H1 (cell line): ENCODE data around the gene ADTRP.

Experiments used
- ATF2 ChIP-seq: IDR thresholded peaks from 2 replicates; pipeline ENCODE4 v1.6.1; 2012; ENCODE audit warnings: low read length, inconsistent platforms
- CTCF ChIP-seq, 3 experiments: IDR thresholded peaks; 1 replicate in 2 of 3; 2 replicates in 1 of 3; pipeline versions ENCODE4 v1.5.1 to v1.6.1; 2011; ENCODE audit warnings: low read length in 3 of 3, mild to moderate bottlenecking in 3 of 3, inconsistent platforms in 2 of 3, low read depth in 1 of 3, moderate library complexity in 1 of 3; ENCODE audit not compliant: insufficient read depth in 1 of 3; ENCODE audit errors: control extremely low read depth in 1 of 3
- EGR1 ChIP-seq: IDR thresholded peaks from 2 replicates; pipeline ENCODE4 v1.6.1; 2011; ENCODE audit warnings: low read depth, low read length, borderline replicate concordance
- EP300 ChIP-seq, 2 experiments: IDR thresholded peaks; 1 replicate in 1 of 2; 2 replicates in 1 of 2; pipeline ENCODE4 v1.6.1; 2011 to 2012; ENCODE audit warnings: low read depth in 2 of 2, low read length in 2 of 2, mild to moderate bottlenecking in 2 of 2, borderline replicate concordance in 1 of 2, inconsistent platforms in 1 of 2, moderate library complexity in 1 of 2
- EZH2 ChIP-seq: fragments of 200-600 bp; sonication (generic); IDR thresholded peaks from 2 replicates; pipeline ENCODE4 v1.7.1; 2012; ENCODE audit warnings: low read depth, mild to moderate bottlenecking, moderate library complexity, low read length, inconsistent platforms; ENCODE audit not compliant: severe bottlenecking
- GABPA ChIP-seq: IDR thresholded peaks from 2 replicates; pipeline ENCODE4 v1.6.1; 2011; ENCODE audit warnings: mild to moderate bottlenecking, low read length, moderate library complexity, borderline replicate concordance; ENCODE audit not compliant: insufficient read depth
- GTF2F1 ChIP-seq: IDR thresholded peaks from 2 replicates; pipeline ENCODE4 v1.6.1; 2012; ENCODE audit warnings: low read depth, low read length, improper control_type of control experiment, borderline replicate concordance
- HDAC2 ChIP-seq, 2 experiments: fragments of 300-600 bp in 1 of 2; sonication (generic) in 1 of 2; IDR thresholded peaks; 2 replicates each; pipeline ENCODE4 v1.6.1; 2011 to 2012; ENCODE audit warnings: low read depth in 2 of 2, low read length in 2 of 2, mild to moderate bottlenecking in 2 of 2, moderate library complexity in 2 of 2, borderline replicate concordance in 1 of 2, inconsistent platforms in 1 of 2
- POLR2A ChIP-seq, 2 experiments: IDR thresholded peaks; 1 replicate in 1 of 2; 2 replicates in 1 of 2; pipeline ENCODE4 v1.6.1; 2011; ENCODE audit warnings: low read depth in 2 of 2, low read length in 2 of 2, mild to moderate bottlenecking in 2 of 2; ENCODE audit errors: control extremely low read depth in 1 of 2
- RAD21 ChIP-seq, 2 experiments: IDR thresholded peaks in 1 of 2; conservative IDR thresholded peaks in 1 of 2; 2 replicates each; pipeline ENCODE4 v1.6.1; 2011; ENCODE audit warnings: low read depth in 2 of 2, low read length in 2 of 2, improper control_type of control experiment in 1 of 2, inconsistent platforms in 1 of 2, mild to moderate bottlenecking in 1 of 2, moderate library complexity in 1 of 2
- RFX5 ChIP-seq: IDR thresholded peaks from 2 replicates; pipeline ENCODE4 v1.6.1; 2011; ENCODE audit warnings: low read depth, low read length, improper control_type of control experiment, borderline replicate concordance
- SAP30 ChIP-seq: fragments of 300-600 bp; sonication (generic); IDR thresholded peaks from 2 replicates; pipeline ENCODE4 v1.7.1; 2012; ENCODE audit warnings: low read length, moderate library complexity, mild to moderate bottlenecking, inconsistent platforms; ENCODE audit not compliant: insufficient read depth, insufficient replicate concordance
- TAF1 ChIP-seq: IDR thresholded peaks from 2 replicates; pipeline ENCODE4 v1.6.1; 2011; ENCODE audit warnings: mild to moderate bottlenecking, low read depth, low read length
- ZNF274 ChIP-seq: IDR thresholded peaks from 2 replicates; pipeline ENCODE4 v1.7.0; 2012; ENCODE audit warnings: low read length, borderline replicate concordance; ENCODE audit errors: extremely low read depth

DNA sequence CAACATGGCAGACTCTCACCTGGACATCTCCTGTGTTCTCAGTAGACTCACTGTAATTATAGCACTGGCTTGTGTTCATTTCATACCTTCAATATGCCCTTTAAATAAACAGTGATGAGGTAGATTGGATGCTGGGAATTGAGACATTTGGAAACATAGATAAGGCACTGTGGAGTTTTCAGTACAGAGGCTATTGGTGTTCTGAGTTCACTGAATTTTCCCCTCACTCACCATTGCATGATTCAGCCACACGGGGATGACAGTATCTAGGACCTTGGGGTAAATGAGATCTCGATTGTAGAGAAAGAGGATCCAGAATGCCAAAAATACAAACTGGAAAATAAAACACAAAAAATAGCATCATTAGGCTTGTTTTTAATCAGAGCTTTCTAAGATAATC, 12.6 kb downstream of the ADTRP start:
- TF ChIP-seq SAP30 (no peak), POLR2A (IDR thresholded peaks at IDR 0.05; ENCODE audit: control extremely low read depth in 1 of 2, low read depth in 2 of 2, low read length in 2 of 2) (no peak), CTCF (IDR thresholded peaks at IDR 0.05; ENCODE audit: control extremely low read depth in 1 of 3, insufficient read depth in 1 of 3, low read depth in 1 of 3, low read length in 3 of 3) (no peak), RAD21 (IDR thresholded peaks at IDR 0.05 in 1 of 2, conservative IDR thresholded peaks at IDR 0.05 in 1 of 2; ENCODE audit: low read depth in 2 of 2, low read length in 2 of 2) (peak; percentile 26; a peak in 2 of 4 replicates), EP300 (IDR thresholded peaks at IDR 0.05; ENCODE audit: borderline replicate concordance in 1 of 2, low read depth in 2 of 2, low read length in 2 of 2) (no peak), ZNF274 (no peak), EZH2 (no peak), HDAC2 (IDR thresholded peaks at IDR 0.05; ENCODE audit: borderline replicate concordance in 1 of 2, low read depth in 2 of 2, low read length in 2 of 2) (no peak), TAF1 (no peak), EGR1 (no peak), GTF2F1 (no peak), GABPA (no peak), RFX5 (no peak), ATF2 (no peak)
